HG02678 (cell line): Measurements from ENCODE around the gene ASIC4.

Source experiments
- ATAC-seq: cut with Tn5 transposase; IDR thresholded peaks from one replicate; pipeline ENCODE4 v1.9.1; 2021; ENCODE audit warnings: mild to moderate bottlenecking, moderate library complexity; ENCODE audit not compliant: unreplicated experiment

ASIC4 gene

DNA sequence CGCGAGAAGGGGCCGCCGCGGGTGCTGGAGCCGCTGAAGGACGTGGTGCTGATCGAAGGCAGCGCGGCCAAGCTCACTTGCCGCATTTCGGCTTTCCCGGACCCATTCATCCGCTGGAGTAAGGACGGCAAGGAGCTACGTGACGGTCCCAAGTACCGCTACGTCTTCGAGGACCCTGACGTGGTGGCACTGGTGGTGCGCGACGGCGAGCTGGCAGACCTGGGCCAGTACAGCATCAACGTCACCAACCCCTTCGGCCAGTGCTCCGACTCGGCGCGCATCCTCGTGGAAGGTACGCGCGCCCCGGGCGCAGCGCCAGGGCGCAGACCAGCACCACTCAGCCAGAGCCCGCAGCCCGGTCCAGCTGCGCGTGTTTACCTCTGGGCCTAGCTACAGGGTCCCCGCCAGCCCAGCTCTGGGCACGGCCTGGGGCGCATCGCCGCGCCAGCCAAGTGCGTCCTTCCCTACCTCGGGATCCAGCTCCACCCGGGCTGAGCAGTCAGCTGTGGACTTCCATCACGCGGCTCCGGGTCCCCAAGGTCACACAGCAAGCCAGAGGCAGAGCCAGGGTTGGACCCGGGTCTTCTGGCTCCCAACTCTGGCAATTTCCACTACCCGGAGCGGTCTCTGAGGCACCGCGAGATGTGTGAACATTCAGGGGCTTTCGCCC is 17.3 kb upstream of the ASIC4 start:
- no peak for ATAC-seq

DNA sequence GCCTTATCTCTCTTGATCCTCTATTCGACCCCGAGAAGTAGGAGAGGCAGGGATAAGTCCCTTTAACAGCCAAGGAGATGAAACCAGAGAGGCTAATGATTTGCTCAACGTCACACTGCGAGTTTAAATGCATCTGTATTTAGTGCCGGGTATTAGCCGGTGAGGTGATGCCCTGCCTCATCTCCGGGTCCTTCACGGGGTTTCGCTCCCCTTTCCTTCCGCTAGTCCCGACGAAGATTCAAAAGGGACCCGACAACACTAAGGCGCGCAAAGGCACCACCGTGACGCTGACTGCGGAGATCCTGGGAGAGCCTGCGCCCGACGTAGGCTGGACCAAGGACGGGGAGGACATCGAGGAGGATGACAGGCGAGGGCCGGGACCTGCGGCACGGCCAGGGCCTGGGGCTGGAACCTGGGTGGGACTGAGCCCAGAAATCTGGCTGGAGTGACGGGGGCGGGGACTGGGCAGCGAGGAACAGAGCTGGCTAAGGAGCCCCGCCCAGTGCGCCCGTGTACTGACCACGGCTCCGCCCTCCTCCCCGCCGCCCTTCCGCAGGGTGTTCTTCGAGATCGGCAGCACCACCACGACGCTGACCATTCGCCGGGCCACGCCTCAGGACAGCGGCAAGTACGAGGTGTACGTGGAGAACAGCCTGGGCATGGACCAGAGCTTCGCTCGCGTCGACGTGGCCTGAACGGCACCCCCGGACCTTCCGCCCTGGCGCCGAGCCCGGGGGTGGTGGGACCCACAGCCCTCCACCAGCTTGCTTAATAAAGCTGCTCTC is 16.6 kb upstream of the ASIC4 start:
- peak; percentile 21 for ATAC-seq

DNA sequence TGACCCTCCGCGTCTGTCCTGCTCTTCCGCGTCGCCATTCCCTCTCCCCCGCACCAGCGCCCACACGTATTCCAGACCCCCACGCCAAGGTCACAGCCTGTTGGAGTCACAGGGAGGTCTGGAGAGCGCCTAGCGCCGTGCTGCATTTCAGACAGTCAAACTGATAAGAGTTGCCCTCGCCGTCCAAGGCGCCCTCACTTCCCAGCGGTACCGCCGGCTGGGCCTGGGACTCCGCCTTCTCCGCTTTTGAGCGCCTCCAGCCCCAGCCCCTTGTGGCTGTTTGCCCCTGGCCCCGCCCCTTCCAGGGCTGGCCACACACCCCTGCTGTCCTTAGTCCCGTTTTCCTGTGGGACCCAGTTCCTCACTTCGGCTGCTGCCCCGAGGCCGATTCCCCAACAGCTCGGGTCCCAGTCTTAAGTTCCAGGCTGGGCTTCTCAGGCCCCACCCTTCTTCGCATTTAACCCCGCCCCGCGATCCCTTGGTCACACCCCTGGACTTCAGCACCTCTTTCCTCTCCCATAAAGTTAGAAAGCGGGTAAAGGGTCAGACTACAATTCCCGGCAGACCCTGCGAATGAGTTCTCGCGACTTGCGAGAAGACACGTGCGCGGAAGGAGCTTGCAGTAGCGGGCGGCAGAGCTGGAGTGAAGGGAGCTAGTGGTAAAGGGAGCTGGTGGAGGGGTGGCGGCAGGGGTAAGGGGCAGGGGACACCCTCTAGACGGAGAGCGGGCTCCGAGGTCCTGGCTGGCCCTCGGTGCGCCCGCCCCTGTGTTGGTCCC is 15.8 kb upstream of the ASIC4 start, which contains the start of gene GMPPA:
GMPPA (plus strand) TSS at position 612 of the 778 bp plus-strand sequence. CDS start 1,085 bp downstream, outside the sequence.
- peak; percentile 96 for ATAC-seq

DNA sequence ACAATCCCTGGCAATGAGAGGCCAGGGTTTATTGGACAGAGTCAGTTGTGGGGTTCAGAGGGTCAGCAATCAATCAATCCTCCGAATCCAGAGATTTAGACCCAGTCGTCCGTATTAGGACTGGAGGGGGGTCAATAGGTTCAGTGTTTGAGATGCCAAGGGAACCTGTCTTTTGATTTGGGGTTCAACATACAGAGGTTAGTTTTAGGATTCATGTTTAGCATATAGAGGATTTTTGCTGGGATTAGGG is 15.3 kb upstream of the ASIC4 start:
- no peak for ATAC-seq

DNA sequence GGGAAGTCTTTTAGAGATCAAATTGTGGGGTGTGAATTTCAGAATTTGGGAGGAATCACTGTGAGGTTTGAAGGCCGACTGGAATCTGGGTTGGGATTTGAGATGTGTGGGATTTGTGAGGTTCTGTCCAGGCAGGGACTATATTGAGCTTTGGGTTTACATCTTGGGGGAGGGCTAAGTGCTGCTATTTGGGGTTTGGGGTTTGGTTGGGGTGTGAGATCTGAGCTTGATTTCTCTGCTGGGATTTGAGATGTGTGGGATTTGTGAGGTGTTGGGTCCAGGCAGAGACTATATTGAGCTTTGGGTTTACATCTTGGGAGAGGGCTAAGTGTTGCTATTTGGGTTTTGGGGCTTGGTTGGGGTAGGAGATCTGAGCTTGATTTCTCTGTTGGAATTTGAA is 14.7 kb upstream of the ASIC4 start:
- no peak for ATAC-seq

DNA sequence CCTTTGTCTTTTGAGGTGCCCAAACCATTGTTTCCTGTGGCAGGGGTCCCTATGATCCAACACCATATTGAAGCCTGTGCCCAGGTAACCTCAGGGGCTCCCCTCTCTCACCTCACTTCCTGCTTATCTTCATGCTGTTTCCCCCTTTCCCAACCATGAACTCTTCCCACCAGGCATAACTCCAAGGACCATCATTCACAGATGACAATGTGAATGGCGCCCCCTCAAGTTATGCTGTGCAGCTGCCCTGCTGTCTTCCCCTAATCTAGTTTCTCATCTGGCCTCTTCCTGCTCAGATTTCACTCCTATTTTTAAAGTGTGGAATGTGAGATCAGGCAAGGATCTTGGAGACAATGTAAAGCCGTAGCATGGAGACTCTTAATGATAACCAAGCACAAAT is 14.1 kb upstream of the ASIC4 start:
- no peak for ATAC-seq

DNA sequence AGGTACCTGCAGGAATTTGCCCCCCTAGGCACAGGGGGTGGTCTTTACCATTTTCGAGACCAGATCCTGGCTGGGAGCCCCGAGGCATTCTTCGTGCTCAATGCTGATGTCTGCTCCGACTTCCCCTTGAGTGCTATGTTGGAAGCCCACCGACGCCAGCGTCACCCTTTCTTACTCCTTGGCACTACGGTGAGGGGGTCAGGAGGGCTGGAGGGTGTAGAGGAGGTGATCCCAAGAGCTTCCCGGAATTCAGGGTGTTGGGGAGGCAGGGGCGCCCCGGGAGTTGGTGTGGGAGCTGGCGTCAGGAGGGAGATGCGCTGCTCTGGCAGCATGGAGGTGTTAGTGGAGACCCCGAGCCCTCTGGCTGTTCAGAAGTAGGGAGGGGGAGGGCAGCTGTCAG is 12.4 kb upstream of the ASIC4 start:
- no peak for ATAC-seq

DNA sequence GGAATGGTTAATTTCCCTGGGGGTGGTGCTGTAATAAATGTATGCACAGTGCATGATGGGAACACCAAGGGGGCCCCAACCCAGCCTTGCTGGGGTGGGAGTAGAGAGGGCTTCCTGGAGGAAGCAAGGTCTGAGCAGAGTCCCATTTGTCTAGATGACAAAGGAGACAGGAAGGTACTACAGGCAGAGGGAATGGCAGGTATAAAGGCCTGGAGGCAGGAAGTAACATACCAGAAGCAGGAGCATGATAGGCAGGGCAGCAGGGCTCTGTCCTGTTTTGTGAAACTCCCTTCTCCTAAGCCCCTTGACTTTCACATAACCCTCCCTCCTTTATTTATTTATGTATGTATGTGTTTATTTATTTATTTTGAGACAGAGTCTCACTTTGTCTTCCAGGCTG is 11.7 kb upstream of the ASIC4 start:
- no peak for ATAC-seq

DNA sequence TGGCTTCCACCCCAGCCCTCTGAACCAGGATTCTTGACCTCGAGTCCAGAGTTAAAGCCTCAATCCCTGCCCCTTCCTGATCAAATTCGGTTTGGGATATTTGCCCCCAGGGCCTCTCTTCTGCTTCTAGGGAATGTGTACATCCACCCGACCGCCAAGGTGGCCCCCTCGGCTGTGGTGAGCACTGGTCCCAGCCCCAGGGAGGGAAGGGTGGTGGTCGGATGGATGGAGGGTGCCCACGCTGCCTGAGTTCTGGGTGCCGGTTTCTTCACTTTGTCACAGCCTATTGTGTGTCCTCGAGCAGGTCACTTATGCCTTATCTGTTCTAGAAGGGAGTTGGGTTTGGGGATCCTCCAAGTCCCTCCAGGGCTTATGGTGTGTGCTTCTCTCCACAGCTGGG is 8.7 kb upstream of the ASIC4 start:
- no peak for ATAC-seq

DNA sequence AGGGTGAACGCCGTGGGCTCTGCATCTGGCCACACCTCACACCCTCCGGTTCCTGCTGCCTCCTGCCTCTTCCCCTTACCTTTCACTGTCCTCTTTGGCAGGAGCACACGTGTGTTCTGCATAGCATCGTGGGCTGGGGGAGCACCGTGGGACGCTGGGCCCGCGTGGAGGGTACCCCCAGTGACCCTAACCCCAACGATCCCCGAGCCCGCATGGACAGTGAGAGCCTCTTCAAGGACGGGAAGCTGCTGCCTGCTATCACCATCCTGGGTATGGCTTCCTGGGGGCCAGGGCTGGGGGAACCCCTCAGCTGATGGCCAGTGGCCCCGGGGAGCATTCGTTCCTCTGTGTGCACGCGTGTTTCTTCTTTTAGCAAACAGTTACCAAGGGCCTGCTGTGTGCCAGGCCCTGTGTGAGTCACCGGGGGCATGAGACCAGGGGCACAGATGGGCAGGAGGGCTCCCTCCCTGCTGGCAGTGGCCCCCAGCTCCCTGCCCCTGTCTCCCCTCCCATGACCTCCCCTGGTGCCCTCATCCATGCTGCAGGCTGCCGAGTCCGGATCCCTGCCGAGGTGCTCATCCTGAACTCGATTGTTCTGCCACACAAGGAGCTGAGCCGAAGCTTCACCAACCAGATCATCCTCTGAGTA is 8.0 kb upstream of the ASIC4 start:
- no peak for ATAC-seq

DNA sequence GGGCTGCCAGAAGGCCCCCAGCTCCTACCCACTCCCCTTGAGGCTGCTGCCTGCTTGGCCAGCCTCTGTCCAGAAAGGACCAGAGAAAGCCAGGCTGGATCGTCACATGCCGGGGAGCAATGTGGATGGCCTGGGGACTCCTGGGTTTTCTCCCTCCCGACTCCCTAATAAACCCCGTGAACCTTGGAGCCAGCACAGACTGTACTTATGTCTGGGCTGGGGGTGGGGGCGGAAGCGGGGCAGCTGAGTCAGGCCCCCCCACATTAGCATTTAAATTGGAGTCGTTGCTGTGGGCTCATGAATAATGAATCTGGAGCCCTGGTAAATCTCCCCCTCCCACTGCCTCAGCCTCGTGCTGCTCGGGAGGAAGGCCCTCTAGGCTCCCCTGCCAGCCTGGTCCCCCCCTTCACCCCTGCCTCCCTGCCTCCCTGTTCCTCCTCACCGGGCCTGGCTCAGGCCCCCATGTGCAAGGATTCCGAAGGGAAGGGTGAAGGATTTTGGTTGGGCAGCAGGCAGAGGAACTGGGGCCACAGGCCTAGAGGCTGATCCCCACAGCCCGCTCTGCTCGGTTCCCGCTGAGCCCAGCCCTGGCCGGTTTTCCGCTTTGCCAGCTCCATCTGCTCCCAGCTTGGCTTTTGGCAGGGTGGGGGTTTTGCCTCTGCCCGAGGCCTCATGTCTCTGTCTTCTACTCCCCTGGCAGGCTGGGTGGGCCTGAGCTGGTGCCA is 7.3 kb upstream of the ASIC4 start:
- no peak for ATAC-seq

DNA sequence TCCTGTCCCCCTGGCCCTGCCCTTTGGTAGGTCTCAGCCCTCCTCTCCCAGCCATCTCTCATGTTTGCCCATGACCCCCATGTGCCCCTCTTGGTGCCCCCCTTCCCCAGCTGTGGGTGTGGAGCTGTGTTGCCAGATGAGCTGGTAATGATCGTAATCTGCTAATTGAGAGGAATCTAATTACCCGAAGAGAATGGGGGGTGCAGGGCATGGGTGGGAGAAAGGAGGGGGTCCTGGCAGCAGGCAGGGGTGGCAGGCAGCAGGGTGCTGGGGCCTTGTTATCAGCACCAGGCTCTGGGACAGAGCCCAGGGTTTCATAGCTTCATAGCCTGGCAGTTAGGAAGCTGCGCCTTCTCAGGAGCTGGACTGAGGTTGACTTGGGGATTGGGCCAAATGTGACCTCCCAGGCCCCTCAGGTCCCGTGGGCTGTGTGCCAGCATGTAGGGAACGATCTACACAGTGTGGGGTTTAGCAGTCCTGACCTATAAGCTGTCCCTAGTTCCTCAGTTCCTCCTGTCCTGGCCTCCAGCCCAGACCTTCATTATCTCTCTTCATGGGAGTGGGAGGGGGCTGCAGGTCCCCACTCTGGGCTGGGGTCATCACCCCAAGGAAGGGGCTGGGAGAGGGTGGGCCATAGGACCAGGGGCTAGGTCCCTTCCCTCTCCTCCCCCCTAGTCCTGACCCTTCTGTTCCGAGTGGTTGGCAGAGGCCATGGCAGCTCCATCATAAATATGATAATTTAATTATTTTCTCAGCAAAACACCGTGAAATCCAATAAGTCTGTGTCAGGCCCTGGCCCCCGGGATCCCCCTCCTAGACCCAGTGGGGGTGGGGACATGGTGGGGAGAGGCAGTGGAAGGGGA is 6.5 kb upstream of the ASIC4 start:
- ATAC-seq = no peak

DNA sequence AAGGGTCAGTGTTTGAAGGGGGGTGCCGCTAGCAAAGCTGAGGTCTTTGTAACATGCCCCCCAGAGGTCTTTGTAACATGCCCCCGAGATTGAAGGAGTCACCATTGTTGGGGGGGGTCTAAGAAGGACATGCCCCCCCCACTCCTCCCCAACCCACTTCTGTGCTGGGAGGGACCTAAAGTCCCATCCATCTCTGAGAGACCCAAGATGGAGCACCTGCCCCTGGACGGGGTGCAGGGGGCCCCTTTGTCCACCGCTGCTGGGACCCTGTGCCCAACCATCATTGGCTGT is 5.9 kb upstream of the ASIC4 start:
- no peak for ATAC-seq

DNA sequence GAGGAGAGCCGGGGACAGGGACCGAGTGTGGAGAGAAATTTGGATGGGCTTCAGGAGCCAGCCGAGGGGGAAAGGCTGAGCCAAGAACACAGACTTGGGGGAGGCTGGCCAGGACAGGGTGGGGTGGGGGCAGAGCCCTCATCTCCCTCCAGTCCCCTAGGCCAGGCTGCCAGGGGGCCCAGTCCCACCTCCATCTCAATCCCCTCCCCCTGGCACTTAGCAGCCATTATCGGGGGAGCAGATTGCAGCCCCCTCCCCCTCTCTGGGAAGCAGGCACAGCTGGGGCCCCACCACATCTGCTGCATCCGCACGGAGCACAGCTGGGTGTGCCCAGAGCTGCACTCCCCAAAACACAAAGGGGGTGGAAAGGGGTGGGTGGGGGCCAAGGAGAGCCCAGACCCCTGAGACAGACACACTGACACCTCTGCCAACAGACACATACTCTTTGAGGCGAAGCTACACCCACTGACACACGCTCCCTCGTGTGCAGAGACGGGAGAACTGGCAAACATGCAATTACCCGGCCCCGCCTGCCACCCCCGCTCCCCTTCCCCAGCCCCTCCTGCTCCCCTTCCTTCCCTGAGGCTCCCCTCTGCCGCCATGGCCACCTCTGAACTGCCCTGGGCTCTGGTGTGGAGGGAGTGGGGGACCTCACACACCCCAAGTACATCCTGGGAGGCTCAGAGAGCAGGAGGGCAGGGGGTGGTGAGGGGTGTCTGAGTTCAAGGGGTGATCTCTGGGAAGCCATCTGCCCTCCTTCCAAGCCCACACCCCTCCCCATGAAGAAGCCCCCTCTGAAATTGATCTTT is 5.1 kb upstream of the ASIC4 start:
- ATAC-seq = peak; percentile 10

DNA sequence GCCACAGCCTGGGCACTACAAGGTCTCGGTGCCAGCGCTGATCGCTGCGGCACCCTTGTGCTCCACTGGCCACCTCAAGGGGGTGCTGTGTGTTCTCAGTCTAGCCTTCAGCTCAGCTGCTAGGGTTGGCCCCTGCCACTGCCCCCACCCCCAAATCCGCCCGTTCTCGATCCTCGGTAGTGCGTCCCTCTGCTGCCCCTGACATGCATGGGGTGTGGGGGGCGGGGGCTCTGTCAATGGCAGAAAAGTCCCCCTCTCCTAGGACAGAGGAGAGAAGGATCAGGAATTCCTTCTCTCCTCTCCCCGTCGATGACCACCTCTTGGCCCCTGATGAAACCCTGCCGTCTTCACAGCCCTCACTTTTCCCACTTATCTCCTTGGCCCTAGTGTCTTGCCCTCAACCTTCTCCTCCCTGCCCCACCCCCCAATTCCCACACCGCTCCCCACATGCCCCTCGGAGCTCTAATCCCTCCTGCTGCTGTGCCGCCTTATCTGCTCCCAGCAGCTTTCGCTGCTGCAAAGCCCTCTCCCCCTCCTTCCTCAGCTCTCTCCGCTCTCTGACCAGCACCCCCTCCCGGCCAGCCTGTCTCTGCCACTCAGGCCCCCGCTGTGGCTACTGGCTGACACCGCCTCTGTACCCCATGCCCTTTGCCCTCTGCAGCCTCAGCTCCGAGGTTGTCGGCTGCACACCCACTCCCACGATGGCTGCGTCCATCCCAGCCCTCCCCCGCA is 4.3 kb upstream of the ASIC4 start:
- ATAC-seq = peak; percentile 80

DNA sequence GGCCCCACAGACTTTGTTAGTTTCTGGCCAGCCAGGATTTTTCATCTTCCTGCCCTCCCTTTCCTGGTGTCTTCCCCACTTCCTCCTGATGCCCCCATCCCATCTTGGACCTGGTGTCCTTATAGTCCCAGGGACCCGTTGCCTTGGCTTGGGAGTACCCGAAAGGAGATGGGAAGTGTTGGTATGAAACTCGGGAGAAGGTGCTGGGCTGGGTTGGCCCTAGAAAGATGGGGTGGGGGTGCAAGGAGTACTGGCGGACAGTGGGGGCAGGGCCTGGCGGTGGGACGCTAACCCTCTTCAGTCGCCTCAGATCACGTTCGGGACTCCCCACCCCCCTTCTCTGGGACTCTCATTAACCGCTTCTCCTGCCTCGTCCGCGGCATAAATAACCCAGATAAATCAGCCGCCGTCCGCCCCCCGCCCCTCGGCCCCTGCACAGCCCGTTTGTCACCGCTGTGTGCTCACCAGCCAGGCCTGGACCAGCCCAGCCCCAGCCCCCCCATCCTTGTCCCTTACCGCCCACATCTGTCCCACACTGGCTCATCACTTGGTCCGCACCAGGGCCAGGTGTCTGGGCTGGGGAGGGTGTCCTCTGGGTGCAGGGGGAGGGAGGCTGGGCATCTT is 3.7 kb upstream of the ASIC4 start:
- no peak for ATAC-seq

DNA sequence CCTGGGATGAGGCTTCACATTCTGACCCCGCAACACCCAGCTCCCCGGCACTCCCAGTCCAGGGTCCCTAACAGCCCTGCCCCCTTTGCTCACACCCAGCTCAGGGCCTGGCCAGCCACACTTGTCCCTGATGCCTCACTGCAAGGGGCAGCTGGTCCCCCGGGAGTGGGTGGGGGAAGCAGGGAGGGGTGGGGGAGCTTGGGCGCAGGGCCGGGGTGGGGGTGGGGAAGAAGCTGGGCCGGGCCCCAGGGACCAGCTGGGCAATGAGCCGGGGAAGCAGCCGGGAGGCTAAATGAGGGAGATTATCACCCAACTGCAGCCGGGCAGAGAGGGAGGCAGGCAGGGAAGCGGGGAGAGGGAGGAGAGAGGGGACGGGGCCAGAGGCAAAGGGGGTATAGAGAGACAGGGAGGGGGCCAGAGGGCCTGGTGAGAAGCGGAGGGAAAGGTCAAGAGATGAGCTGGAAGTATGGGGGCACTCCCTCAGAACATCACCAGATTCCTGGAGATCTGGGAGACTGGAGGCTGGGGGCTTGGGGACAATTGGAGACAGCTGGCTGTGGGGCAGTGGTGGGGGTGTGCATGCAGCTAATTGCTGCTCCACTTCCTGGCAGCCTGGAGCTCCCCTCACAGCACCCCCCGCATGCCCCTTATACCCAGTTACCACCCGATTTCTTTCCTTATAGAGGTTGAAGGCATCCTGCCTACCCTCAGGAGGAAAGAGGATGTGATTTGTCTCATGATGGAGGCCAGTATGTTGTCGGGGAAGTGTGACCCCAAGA is 2.5 kb upstream of the ASIC4 start:
- ATAC-seq = no peak
